Right ventricle myocardium superior (tissue), 1 donor: ENCODE results near the gene ZSCAN29. TPM values are rescaled to one million over a fixed set of nuclear protein-coding genes. Genes with fewer than 3 reads are reported as not detected.

ENCODE experiments used
- ATAC-seq: fragments of 200-7000 bp; cut with Tn5 transposase; one replicate; pipeline ENCODE4 v1.9.1; 2020; ENCODE audit warnings: mild to moderate bottlenecking; ENCODE audit not compliant: poor library complexity
- DNase-seq: peaks from one replicate; pipeline ENCODE4 v3.0.0-alpha.2; 2020
- intact Hi-C: fragments of 100-400 bp; cut with DNase I; formaldehyde crosslinking; loops from one replicate; pipeline ENCODE4 v1.11.2; 2022
- total RNA-seq: library from RNA; stranded (reverse); fragmentation: NEBNext Ultra II Directional; extraction: Animal tissue kit (Norgen Biotek cat#: 25700); gene quantifications from one replicate; pipeline ENCODE4 v1.2.1, GENCODE V29; 2021
- donor health status: DM: no; HTN: yes; CAD: no; lungs with severe emphysema.

The ZSCAN29 gene
- total RNA-seq, 1 donor from 2014 or later, result 11.7 TPM

GRCh38 chr15:43361313-43361903, 9.4 kb downstream of the ZSCAN29 start:
- ATAC-seq, result no peak
- intact Hi-C loops, result no loop called here
- no peak for DNase-seq

- no peak for ATAC-seq
- intact Hi-C loops, result no loop called here
- no peak for DNase-seq
Observed at GRCh38 chr15:43360821-43361220, 10.0 kb downstream of the ZSCAN29 start.

- DNase-seq (no peak), ATAC-seq (peak; percentile 84)
- intact Hi-C loops, result no loop called here
Observed at GRCh38 chr15:43352693-43353382, 18.0 kb downstream of the ZSCAN29 start.

DNA sequence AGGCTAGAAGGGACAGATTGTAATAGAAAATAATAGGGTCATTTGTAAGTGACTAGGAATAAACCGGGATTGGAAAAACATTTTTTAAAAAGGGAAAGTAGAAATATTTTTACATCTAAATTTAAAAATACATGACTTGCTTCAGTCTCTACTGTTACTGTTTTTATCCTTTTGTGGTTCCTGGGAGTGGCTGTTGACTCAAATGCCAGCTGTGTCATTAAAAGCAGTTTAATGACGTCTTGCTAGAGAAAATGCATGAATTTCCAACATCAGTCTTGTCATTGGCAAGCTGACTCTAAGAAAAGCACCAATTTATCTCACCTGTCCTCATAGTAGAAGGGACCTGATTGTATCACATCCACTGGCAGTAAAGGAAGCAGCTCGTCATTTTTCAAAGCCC, 23.7 kb downstream of the ZSCAN29 start:
- DNase-seq (no peak), ATAC-seq (no peak)
- intact Hi-C loops, result no loop called here

- DNase-seq, result no peak
- intact Hi-C loops, result no loop called here
- ATAC-seq, result no peak
Observed at GRCh38 chr15:43346305-43346704, 24.5 kb downstream of the ZSCAN29 start.

- DNase-seq (no peak), ATAC-seq (no peak)
- intact Hi-C loops, result no loop called here
Observed at GRCh38 chr15:43330780-43331087, 40.1 kb downstream of the ZSCAN29 start.

GRCh38 chr15:43329960-43330779, 40.7 kb downstream of the ZSCAN29 start, which contains the start of gene LCMT2:
Gene LCMT2 (minus strand): TSS chr15:43330573. CDS start chr15:43330489, 84 bp downstream.
- DNase-seq, result peak; percentile 95
- intact Hi-C loops, result no loop called here
- peak; percentile 97 for ATAC-seq

GRCh38 chr15:43329217-43329959, 41.5 kb downstream of the ZSCAN29 start:
- ATAC-seq (peak; percentile 23), DNase-seq (no peak)
- intact Hi-C loops, result no loop called here

DNA sequence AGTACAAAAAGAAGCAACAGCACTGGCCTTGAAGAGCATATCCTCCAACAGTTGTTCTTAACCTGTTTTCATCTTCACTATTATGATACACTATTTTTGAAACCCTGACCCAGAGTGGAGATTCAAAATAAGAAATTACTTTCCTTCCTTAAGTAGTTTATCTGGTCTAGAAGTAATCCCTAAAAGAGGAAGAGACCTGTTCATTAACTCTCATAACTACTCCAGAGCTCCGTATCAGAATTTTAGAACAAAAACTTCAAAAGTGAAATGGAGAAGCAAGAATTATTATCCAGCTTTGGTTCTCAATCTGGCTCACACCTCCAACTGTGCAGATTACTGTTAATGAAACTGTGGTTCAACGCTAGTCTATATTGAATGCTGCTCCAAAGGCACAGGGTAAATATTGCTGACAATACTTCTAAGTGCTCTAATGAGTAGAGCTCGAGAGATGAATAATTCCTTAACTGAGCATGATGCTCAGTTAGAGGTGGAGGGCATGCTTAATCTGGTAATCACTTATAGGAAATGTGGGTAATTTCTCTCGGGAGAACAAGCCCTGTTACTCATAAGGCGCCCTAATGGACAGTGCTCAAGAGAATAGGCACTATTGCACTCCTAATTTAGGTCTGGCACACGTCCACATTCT, 45.7 kb downstream of the ZSCAN29 start:
- ATAC-seq (no peak), DNase-seq (no peak)
- intact Hi-C loops, result no loop called here

- intact Hi-C loops, result no loop called here
- DNase-seq, result no peak
Observed at GRCh38 chr15:43318990-43319771, 51.7 kb downstream of the ZSCAN29 start.

DNA sequence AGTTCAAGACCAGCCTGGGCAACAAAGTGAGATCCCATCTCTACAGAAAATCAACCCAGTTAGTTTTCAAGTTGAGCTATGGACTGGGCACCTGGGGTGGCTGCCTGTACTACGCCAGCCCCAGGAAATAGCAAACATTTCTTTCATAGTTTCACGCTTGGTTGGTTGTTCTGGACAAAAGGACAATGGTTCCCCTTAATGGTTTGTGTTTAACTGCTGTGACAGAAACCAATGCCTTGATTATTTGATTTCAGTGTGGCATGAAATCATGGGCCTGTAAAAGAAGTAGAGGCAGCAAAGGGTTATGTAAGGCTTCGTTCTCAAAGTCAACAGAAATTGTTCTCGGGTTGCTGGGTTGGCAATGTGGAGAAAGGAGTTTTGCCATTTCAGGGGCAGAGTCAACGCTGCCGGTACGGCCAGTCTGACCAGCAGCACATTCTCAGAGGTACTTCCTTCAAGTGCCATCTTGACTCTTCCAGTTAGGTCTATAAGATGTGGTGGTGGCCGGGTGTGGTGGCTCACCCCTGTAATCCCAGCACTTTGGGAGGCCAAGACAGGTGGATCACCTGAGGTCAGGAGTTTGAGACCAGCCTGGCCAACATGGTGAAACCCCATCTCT, 53.2 kb downstream of the ZSCAN29 start:
- ATAC-seq (no peak), DNase-seq (no peak)
- intact Hi-C loops, result no loop called here

More at GRCh38 chr15:43318990-43319771, 51.7 kb downstream of the ZSCAN29 start:
- no peak for ATAC-seq

DNA sequence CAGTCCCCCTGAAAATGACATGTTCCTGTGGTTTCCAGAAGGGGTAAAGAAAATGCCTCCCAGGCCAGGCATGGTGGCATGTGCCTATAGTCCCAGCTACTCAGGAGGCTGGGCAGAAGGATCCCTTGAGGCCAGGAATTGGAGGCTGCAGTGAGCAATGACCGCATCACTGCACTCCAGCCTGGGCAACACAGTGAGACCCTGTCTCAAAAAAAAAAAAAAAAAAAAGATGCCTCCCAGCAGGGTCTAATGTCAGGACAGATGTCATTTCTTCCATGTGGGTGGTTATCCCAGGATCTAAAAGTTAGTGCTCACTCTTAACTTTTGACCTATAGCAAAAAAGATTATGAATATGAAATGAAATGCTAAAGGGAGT, 53.9 kb downstream of the ZSCAN29 start:
- no peak for ATAC-seq
- intact Hi-C loops, result no loop called here
- DNase-seq, result no peak

- ATAC-seq, result no peak
- intact Hi-C loops, result no loop called here
- no peak for DNase-seq
Observed at GRCh38 chr15:43316016-43316970, 54.5 kb downstream of the ZSCAN29 start.

DNA sequence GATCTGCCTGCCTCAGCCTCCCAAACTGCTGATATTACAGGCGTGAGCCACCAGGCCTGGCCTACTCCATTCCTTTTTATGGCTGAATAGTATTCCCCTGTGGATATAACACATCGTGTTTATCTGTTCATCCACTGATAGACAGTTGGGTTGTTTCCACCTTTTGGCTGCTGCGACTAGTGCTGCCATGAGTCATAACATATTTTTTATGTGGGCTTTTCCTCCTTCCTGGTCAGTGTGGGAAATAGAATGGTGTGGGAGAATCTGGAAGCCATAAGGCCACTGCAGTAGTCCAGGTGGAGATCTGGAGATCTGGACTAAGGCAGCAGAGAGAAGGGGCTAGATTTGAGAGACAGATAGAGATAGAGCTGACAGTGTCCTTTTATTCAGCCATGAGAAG, 56.7 kb downstream of the ZSCAN29 start:
- DNase-seq (no peak), ATAC-seq (no peak)
- intact Hi-C loops, result no loop called here

GRCh38 chr15:43312378-43312777, 58.5 kb downstream of the ZSCAN29 start:
- no peak for DNase-seq
- intact Hi-C loops, result no loop called here
- no peak for ATAC-seq
